Measurements from ENCODE around the gene MARVELD1.
A peak's percentile ranks its signal among the peaks of the same experiment; 100 is the strongest.
"Not testable (repeated sequence)": the region's sequence is repeated elsewhere in the genome, so short reads cannot be mapped to it uniquely, and the experiment has no call there.

Gene MARVELD1

DNA sequence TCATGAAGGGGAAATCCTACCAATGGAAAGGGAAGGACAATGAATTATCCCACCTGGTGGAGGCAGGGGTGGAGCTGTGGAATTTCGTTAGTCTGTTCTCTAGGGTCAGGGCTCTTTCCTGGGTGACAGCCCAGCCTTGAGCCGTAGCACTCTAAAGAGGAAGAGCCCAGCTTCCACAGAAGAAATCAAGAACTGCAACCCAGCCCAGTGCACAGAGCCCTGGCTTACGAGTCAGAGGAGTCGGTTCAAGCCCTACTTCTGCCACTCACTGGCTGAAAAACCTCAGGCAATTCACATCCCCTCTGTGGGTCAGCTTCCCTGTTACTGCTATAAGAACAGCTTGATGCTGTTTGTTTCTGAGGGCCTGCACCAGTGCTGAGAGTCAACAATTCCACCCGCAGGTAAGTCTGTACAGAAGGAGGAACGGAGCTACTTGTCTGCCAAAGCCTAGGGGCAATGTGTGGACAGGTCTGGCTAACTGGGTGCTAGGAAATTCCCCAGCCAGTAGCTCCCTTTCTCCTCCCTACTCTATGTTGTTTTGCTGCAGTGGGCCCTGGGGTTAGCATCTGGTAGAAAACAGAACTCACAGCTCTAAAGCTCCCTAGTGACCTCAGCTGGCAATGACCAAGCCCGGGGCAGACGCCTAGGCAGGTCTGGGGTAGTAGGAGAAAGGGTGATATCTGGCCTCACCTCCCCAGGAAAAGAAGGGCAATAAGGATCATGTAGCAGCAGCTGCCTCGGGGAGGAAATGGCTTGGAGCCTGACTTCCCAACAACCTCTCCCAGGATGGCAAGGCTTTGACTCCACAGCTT, 29.8 kb upstream of the MARVELD1 start:
- H3K9ac ChIP-seq (ENCODE audit: low read depth, low read length) = no peak overlapping the region
- H3K27ac ChIP-seq (ENCODE audit: low read depth, low read length) = peak overlapping the region; percentile 46
- H3K27me3 ChIP-seq (ENCODE audit: control insufficient read depth, insufficient read depth, low read length) = peaks cover 9% of the 10 kb centered on the region; the same call in 1 of the 2 replicates
- no peaks in the 10 kb centered on the region for H3K9me3 ChIP-seq (ENCODE audit: control insufficient read depth, insufficient read depth, low read length)
- H3K4me3 ChIP-seq (ENCODE audit: low read depth, low read length) = no peak overlapping the region
- H3K4me1 ChIP-seq (ENCODE audit: control insufficient read depth, insufficient read depth, low read length) = peaks cover 20% of the 10 kb centered on the region
- H3K36me3 ChIP-seq (ENCODE audit: control insufficient read depth, insufficient read depth, low read length) = no peaks in the 10 kb centered on the region

DNA sequence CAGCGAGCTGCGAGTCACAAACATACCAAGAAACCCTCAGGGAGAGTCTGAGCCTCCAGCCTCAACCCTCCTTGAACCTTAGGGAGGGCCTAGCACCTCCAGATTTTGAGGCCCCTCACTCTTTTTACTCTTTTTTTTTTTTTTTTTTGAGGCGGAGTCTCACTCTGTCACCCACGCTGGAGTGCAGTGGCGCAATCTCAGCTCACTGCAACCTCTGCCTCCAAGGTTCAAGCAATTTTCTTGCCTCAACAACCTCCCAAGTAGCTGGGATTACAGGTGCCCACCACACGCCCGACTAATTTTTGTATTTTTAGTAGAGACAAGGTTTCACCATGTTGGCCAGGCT, 29.2 kb upstream of the MARVELD1 start:
- not testable (repeated sequence) for H3K9ac ChIP-seq (ENCODE audit: low read depth, low read length); H3K9me3 ChIP-seq (ENCODE audit: control insufficient read depth, insufficient read depth, low read length); H3K36me3 ChIP-seq (ENCODE audit: control insufficient read depth, insufficient read depth, low read length); H3K4me3 ChIP-seq (ENCODE audit: low read depth, low read length); H3K27me3 ChIP-seq (ENCODE audit: control insufficient read depth, insufficient read depth, low read length)
- Histone ChIP-seq H3K27ac (ENCODE audit: low read depth, low read length) (peak overlapping the region; percentile 12), H3K4me1 (ENCODE audit: control insufficient read depth, insufficient read depth, low read length) (peaks cover 20% of the 10 kb centered on the region)

DNA sequence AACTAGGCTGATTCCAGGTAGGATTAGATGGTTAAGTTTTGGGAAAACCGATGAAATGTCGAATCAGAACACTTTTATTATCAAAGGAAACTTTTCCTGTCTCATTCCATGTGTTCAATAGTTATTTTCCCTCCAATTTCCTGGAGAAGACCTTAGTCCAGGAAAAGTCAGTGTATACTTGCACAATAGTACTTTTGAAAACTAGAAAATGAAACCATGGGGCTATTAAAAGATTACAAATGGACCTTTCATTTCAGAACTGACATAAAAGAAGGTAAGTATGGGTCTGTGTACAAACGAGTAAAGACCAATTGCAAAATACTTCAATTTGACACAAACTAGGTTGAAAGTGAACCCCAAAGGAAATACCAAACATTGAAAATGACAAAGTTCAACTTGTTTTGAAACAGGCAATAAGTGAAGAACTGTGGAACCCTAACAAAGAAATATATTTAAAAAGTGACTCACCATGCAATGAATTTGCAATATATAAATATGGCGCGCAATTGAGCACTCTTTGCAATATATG, 28.6 kb upstream of the MARVELD1 start:
- peaks cover 9% of the 10 kb centered on the region; the same call in 1 of the 2 replicates for H3K27me3 ChIP-seq (ENCODE audit: control insufficient read depth, insufficient read depth, low read length)
- no peak overlapping the region for H3K9ac ChIP-seq (ENCODE audit: low read depth, low read length)
- H3K4me1 ChIP-seq (ENCODE audit: control insufficient read depth, insufficient read depth, low read length) = peaks cover 20% of the 10 kb centered on the region
- no peak overlapping the region for H3K27ac ChIP-seq (ENCODE audit: low read depth, low read length)
- H3K9me3 ChIP-seq (ENCODE audit: control insufficient read depth, insufficient read depth, low read length) = no peaks in the 10 kb centered on the region
- no peaks in the 10 kb centered on the region for H3K36me3 ChIP-seq (ENCODE audit: control insufficient read depth, insufficient read depth, low read length)
- H3K4me3 ChIP-seq (ENCODE audit: low read depth, low read length) = no peak overlapping the region

DNA sequence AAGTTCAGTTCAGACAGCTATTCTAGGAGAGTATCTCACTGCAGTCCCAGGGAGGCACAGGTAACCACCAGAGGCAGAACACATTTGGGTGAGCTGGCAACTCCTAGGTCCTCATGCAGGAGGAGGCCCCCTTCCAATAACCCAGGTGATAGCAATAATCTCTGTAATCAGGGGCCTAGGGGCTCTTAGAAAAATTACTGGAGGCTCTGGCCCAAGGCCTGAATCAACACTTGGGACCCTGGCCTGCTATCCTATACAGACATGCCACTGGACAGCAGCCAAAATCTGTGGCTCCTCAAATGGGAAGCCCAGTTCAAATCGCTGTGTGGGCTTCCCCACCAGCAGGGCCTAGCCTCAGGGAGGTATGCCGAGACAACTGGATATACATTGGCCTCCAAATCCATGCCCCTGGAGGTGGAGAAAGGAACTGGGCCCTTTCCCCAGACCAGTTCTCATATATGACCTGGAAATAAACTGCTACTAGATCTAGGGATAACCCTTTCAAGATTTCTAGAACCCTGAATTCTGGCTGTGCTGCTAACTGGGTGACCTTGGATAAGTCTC, 28.1 kb upstream of the MARVELD1 start:
- Histone ChIP-seq H3K36me3 (ENCODE audit: control insufficient read depth, insufficient read depth, low read length) (no peaks in the 10 kb centered on the region), H3K27me3 (ENCODE audit: control insufficient read depth, insufficient read depth, low read length) (peaks cover 9% of the 10 kb centered on the region; the same call in 1 of the 2 replicates), H3K9ac (ENCODE audit: low read depth, low read length) (no peak overlapping the region), H3K4me3 (ENCODE audit: low read depth, low read length) (no peak overlapping the region), H3K4me1 (ENCODE audit: control insufficient read depth, insufficient read depth, low read length) (peaks cover 20% of the 10 kb centered on the region), H3K27ac (ENCODE audit: low read depth, low read length) (no peak overlapping the region), H3K9me3 (ENCODE audit: control insufficient read depth, insufficient read depth, low read length) (no peaks in the 10 kb centered on the region)

DNA sequence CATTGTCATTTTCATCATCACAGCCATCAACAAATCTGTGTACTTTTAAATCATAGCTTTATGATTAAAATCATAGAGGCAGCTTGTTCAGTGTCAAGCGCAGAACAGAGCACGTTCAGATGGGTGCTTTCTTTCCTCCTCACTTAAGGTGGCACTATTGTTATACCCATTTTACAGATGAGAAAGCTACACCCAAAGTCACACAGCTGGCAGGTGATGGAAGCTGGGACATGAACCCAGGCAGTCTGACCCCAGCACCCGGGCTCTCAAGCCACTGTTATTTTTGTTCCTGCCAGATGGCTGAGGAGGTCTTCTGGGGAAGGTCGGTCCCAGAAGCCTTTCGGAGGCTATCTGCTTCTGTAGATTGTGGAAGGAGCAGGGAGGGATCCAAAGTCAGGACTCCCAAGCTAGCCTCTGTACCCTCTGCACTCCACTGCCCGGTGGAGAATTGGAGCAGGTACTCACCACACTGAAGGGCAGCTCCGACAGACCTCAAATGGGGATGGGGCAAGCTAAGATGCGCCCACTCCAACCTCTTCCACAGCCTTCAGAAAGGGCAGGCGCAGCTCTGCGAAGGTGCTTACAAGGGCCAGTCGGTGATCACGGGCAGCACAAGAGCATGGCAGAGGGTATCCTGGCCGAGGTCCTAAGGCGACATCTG, 27.1 kb upstream of the MARVELD1 start:
- H3K4me3 ChIP-seq (ENCODE audit: low read depth, low read length) = peak overlapping the region; percentile 83
- no peaks in the 10 kb centered on the region for H3K36me3 ChIP-seq (ENCODE audit: control insufficient read depth, insufficient read depth, low read length)
- peaks cover 20% of the 10 kb centered on the region for H3K4me1 ChIP-seq (ENCODE audit: control insufficient read depth, insufficient read depth, low read length)
- peaks cover 9% of the 10 kb centered on the region; the same call in 1 of the 2 replicates for H3K27me3 ChIP-seq (ENCODE audit: control insufficient read depth, insufficient read depth, low read length)
- H3K27ac ChIP-seq (ENCODE audit: low read depth, low read length) = peak overlapping the region; percentile 82
- H3K9me3 ChIP-seq (ENCODE audit: control insufficient read depth, insufficient read depth, low read length) = no peaks in the 10 kb centered on the region
- H3K9ac ChIP-seq (ENCODE audit: low read depth, low read length) = peak overlapping the region; percentile 80

DNA sequence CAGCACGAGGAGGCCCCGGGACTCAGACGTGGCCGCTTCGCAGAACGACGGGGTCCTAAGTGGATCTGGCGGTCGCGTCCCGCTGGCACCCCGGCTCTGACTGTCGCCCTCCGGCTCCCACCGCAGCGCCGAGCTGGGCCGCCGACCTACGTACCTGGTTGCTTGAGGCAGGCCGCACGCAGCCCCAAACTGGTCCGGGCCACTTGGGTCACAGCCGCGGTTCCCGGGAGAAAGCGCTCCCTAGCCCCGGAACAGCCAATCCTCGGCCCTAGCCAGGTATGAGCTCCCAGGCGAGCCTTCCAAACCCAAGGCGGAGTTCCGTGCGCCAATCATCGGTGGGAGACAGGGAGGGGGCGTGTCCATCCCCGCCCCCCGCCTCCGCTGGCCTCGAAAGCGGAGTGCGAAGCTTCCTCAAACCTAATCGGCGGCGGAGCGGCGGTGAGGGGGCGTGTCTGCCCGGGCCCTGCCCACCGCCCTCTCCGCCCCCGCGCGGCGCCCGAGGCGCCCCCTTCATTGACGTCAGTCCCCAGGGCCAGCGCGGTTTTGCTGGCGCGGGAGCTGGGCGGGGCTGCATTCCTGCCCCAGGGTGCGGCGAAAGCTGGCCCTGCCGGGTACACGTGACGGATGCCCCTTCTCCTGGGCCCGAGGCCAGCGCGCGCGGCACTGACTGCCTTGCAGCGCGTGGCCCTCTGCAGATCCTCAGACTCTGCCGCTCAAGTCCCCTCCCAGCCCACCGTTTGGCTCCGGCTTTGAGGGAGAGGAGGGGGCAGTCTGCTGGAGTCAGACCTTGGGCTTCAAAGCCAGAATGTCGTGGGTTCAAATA, 26.4 kb upstream of the MARVELD1 start, which contains the start of gene AVPI1:
AVPI1 (minus strand) TSS at position 280 of the 823 bp plus-strand sequence. CDS start 7,336 bp downstream, outside the sequence.
- Histone ChIP-seq H3K4me3 (ENCODE audit: low read depth, low read length) (peak within 1 kb of the TSS; percentile 83), H3K36me3 (ENCODE audit: control insufficient read depth, insufficient read depth, low read length) (no peaks in the 10 kb centered on the region), H3K4me1 (ENCODE audit: control insufficient read depth, insufficient read depth, low read length) (peaks cover 20% of the 10 kb centered on the region), H3K27ac (ENCODE audit: low read depth, low read length) (peak within 1 kb of the TSS; percentile 82), H3K9ac (ENCODE audit: low read depth, low read length) (peak within 1 kb of the TSS; percentile 80), H3K27me3 (ENCODE audit: control insufficient read depth, insufficient read depth, low read length) (peaks cover 9% of the 10 kb centered on the region; the same call in 1 of the 2 replicates), H3K9me3 (ENCODE audit: control insufficient read depth, insufficient read depth, low read length) (no peaks in the 10 kb centered on the region)

DNA sequence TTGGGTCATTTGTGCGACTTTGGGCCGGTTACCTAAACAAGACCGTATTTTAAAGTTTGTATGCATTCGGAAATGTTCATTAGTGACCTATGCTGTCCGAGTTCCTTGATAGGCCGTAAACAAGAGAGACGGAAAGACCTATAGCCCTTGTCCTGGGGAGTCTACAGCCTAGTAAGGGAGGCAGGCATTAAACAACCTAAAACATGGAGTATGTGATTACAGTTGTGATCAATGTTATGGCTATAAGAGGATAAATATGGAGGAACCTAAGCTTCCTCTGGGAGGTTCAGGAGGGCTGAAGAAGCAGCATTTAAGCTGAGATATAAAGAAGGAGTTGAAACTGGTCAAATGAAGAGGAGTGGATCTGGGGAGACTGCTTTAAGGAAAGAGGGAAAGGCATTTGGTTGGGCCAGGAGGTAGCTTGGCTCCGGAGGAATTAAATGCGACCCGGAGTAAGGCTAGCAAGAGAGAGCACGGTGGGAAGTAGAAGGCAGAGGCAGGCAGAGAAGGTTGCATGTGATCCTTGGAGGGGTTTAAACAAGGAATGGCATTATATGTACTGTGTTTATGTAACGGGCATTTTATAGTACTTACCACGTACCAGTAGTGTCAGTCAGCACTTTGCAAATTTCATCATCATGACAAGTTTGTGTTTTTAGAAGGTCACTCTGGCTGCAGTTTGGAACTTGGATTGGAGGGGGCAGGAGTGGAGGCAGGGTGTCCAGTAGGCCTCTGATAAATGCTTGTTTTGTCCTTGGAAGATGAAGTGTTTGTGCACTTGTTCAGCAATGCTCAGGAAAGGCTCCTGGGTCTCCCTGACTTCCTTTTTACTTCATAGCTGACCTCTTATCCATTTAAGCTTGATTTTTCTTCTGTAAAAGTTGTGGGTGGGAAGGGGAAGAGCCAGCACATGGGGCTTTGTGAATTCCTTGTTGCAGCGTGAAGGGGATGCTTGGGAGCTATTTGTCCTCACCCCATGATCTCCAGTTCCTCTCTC, 25.4 kb upstream of the MARVELD1 start:
- Histone ChIP-seq H3K36me3 (ENCODE audit: control insufficient read depth, insufficient read depth, low read length) (no peaks in the 10 kb centered on the region), H3K4me1 (ENCODE audit: control insufficient read depth, insufficient read depth, low read length) (peaks cover 20% of the 10 kb centered on the region), H3K9ac (ENCODE audit: low read depth, low read length) (peak overlapping the region; percentile 61), H3K4me3 (ENCODE audit: low read depth, low read length) (peak overlapping the region; percentile 58), H3K27ac (ENCODE audit: low read depth, low read length) (peak overlapping the region; percentile 65), H3K9me3 (ENCODE audit: control insufficient read depth, insufficient read depth, low read length) (no peaks in the 10 kb centered on the region), H3K27me3 (ENCODE audit: control insufficient read depth, insufficient read depth, low read length) (peaks cover 9% of the 10 kb centered on the region; the same call in 1 of the 2 replicates)

DNA sequence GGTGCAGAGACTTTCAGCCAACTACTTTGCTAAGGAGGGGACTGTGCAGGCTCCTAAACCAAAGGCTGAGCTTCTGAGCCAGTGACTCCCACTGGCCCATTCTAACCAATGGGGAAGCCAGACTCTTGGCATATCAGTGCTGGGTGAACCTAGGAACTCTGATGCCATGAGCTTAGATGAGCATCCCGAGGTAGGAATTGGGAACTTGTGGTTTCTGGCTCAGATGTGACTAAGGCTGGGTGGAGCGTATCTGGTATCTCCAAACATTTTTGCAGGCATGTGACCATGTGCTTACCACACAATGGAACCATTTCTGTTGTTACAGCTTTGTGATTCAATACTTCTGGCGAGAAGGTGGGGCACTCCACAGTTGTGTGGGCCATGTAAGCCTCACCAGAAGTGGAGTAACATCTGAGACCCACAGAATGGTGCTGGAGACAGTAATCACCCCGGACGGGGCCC, 23.9 kb upstream of the MARVELD1 start:
- Histone ChIP-seq H3K4me1 (ENCODE audit: control insufficient read depth, insufficient read depth, low read length) (peaks cover 13% of the 10 kb centered on the region), H3K9ac (ENCODE audit: low read depth, low read length) (no peak overlapping the region), H3K9me3 (ENCODE audit: control insufficient read depth, insufficient read depth, low read length) (no peaks in the 10 kb centered on the region), H3K27me3 (ENCODE audit: control insufficient read depth, insufficient read depth, low read length) (peaks cover 9% of the 10 kb centered on the region; the same call in 1 of the 2 replicates), H3K27ac (ENCODE audit: low read depth, low read length) (no peak overlapping the region), H3K36me3 (ENCODE audit: control insufficient read depth, insufficient read depth, low read length) (no peaks in the 10 kb centered on the region), H3K4me3 (ENCODE audit: low read depth, low read length) (no peak overlapping the region)

DNA sequence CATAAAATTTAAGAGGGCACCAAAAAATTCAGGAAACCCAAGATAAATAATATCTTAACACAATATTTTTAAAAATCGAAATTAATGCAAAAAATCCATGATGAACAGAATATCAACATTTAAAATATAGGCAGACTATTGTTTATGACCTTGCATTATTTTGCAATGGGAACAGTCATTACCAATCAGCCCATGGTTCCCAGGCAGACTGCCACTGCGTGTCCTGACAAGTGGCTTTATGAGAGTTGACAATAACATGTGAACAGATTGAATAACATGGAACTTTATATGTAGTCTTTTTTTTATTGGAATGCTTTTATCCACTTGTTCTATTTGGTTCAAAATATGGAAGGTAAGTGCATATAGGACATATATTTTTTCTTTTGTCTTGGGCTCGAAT, 23.4 kb upstream of the MARVELD1 start:
- H3K27ac ChIP-seq (ENCODE audit: low read depth, low read length) = no peak overlapping the region
- no peaks in the 10 kb centered on the region for H3K36me3 ChIP-seq (ENCODE audit: control insufficient read depth, insufficient read depth, low read length)
- no peaks in the 10 kb centered on the region for H3K9me3 ChIP-seq (ENCODE audit: control insufficient read depth, insufficient read depth, low read length)
- no peak overlapping the region for H3K9ac ChIP-seq (ENCODE audit: low read depth, low read length)
- no peak overlapping the region for H3K4me3 ChIP-seq (ENCODE audit: low read depth, low read length)
- H3K27me3 ChIP-seq (ENCODE audit: control insufficient read depth, insufficient read depth, low read length) = peaks cover 9% of the 10 kb centered on the region; the same call in 1 of the 2 replicates
- H3K4me1 ChIP-seq (ENCODE audit: control insufficient read depth, insufficient read depth, low read length) = peaks cover 13% of the 10 kb centered on the region
